Natural killer cell (primary cell): ENCODE measurements around the gene ZBTB40. TPM values are rescaled to one million over a fixed set of nuclear protein-coding genes. Genes with fewer than 3 reads are reported as not detected.

Experiments
- ATAC-seq, 3 donors: fragments of 150-1000 bp in 2 of 3; fragments of 200-7000 bp in 1 of 3; cut with Tn5 transposase; 1 replicate in 1 of 3; 2 replicates in 2 of 3; pipeline ENCODE4 v1.10.0; 2021; ENCODE audit warnings: mild to moderate bottlenecking in 2 of 3, moderate library complexity in 2 of 3
- DNase-seq, 2 donors: peaks; one replicate each; pipeline versions ENCODE4 v3.0.0 to v3.0.0-alpha.2; 2013 to 2021; ENCODE audit warnings: mixed read lengths in 1 of 2
- H3K27ac ChIP-seq: one replicate; pipeline ENCODE4 v1.5.1; 2013; ENCODE audit warnings: mild to moderate bottlenecking, low read length
- H3K27me3 ChIP-seq: one replicate; pipeline ENCODE4 v1.6.1; 2013; ENCODE audit warnings: low read length; ENCODE audit not compliant: control insufficient read depth, insufficient read depth
- H3K36me3 ChIP-seq: one replicate; pipeline ENCODE4 v1.6.1; 2013; ENCODE audit warnings: low read length; ENCODE audit not compliant: control insufficient read depth, insufficient read depth
- H3K4me1 ChIP-seq: one replicate; pipeline ENCODE4 v1.6.1; 2013; ENCODE audit warnings: low read length; ENCODE audit not compliant: control insufficient read depth, insufficient read depth
- H3K4me3 ChIP-seq: one replicate; pipeline ENCODE4 v1.5.1; 2013; ENCODE audit warnings: low read length
- H3K9me3 ChIP-seq: one replicate; pipeline ENCODE4 v1.6.1; 2013; ENCODE audit warnings: low read length; ENCODE audit not compliant: control insufficient read depth, insufficient read depth
- H3K27ac Mint-ChIP-seq, 2 donors: one replicate each; pipeline ENCODE4 v1.8.0; 2022; ENCODE audit warnings: mild to moderate bottlenecking in 2 of 2, mixed read lengths in 2 of 2, moderate library complexity in 1 of 2
- H3K27me3 Mint-ChIP-seq, 2 donors: one replicate each; pipeline ENCODE4 v1.8.0; 2022; ENCODE audit warnings: low read depth in 2 of 2, mixed read lengths in 2 of 2
- H3K36me3 Mint-ChIP-seq: one replicate; pipeline ENCODE4 v1.8.0; 2022; ENCODE audit warnings: mixed read lengths
- H3K4me1 Mint-ChIP-seq, 2 donors: one replicate each; pipeline ENCODE4 v1.8.0; 2022; ENCODE audit warnings: mixed read lengths in 2 of 2
- H3K4me3 Mint-ChIP-seq: one replicate; pipeline ENCODE4 v1.8.0; 2022; ENCODE audit warnings: mild to moderate bottlenecking, moderate library complexity, mixed read lengths
- H3K9me3 Mint-ChIP-seq, 2 donors: one replicate each; pipeline ENCODE4 v1.8.0; 2022; ENCODE audit warnings: mixed read lengths in 2 of 2
- CTCF ChIP-seq: fragments of 200-600 bp; IDR thresholded peaks from one replicate; pipeline ENCODE4 v1.8.0; 2022; ENCODE audit warnings: antibody characterized with exemption
- WGBS: methylation state at CpG from one replicate; pipeline ENCODE4 v1.1.7; 2013; ENCODE audit warnings: missing lambda C conversion rate; ENCODE audit not compliant: insufficient coverage; 5-methylcytosine and 5-hydroxymethylcytosine counted together
- intact Hi-C: fragments of 100-400 bp; cut with micrococcal nuclease; formaldehyde crosslinking; loops from one replicate; pipeline ENCODE4 v1.14.2; 2022
- total RNA-seq, 4 donors: library from RNA; stranded (reverse); fragments of 120-200 nt in 1 of 4; gene quantifications; one replicate each; pipeline versions ENCODE4 v1.2.3 to v1.2.4, GENCODE V29; 2013 to 2022

The ZBTB40 gene
- total RNA-seq, 3 donors from 2014 or later (not counting 1 experiment from before 2014, with no cell fraction given) = 32.9 to 37.6 (median 36.7) TPM

GRCh38 chr1:22528451-22528850 is 76.8 kb downstream of the ZBTB40 start:
- Histone ChIP-seq H3K9me3 (no peaks in the 10 kb centered on the region), H3K4me1 (no peaks in the 10 kb centered on the region), H3K36me3 (peaks cover 45% of the 10 kb centered on the region), H3K4me3 (no peak overlapping the region), H3K27ac (no peak overlapping the region), H3K27me3 (no peaks in the 10 kb centered on the region)
- ATAC-seq (no peak), DNase-seq (no peak)
- Mint-ChIP-seq H3K4me3 (no peak overlapping the region), H3K27me3 (no peaks in the 10 kb centered on the region), H3K27ac (no peak overlapping the region), H3K4me1 (no peaks in the 10 kb centered on the region), H3K9me3 (no peaks in the 10 kb centered on the region), H3K36me3 (peaks cover 9% of the 10 kb centered on the region)
- intact Hi-C loops = no loop called here
- no peak for TF ChIP-seq CTCF
- over 99% methylated on average over 7 of the region's 7 CpGs for WGBS

GRCh38 chr1:22529901-22530621 is 78.4 kb downstream of the ZBTB40 start:
- no peaks in the 10 kb centered on the region for H3K9me3 ChIP-seq
- no peak for DNase-seq
- no peak overlapping the region for H3K4me3 Mint-ChIP-seq
- no peak for ATAC-seq
- H3K4me1 Mint-ChIP-seq = no peaks in the 10 kb centered on the region
- no peak for TF ChIP-seq CTCF
- H3K4me1 ChIP-seq = no peaks in the 10 kb centered on the region
- no peaks in the 10 kb centered on the region for H3K36me3 Mint-ChIP-seq
- no peaks in the 10 kb centered on the region for H3K9me3 Mint-ChIP-seq
- H3K27ac Mint-ChIP-seq = no peak overlapping the region
- intact Hi-C loops = no loop called here
- no peak overlapping the region for H3K4me3 ChIP-seq
- 94% methylated on average over 11 of the region's 12 CpGs for WGBS
- H3K27me3 ChIP-seq = no peaks in the 10 kb centered on the region
- peaks cover 29% of the 10 kb centered on the region for H3K36me3 ChIP-seq
- no peaks in the 10 kb centered on the region for H3K27me3 Mint-ChIP-seq
- no peak overlapping the region for H3K27ac ChIP-seq

GRCh38 chr1:22530715-22531114 is 79.1 kb downstream of the ZBTB40 start:
- H3K9me3 Mint-ChIP-seq = no peaks in the 10 kb centered on the region
- H3K4me3 Mint-ChIP-seq = no peak overlapping the region
- WGBS = 94% methylated on average over 2 of the region's 3 CpGs
- H3K4me3 ChIP-seq = no peak overlapping the region
- no peaks in the 10 kb centered on the region for H3K36me3 Mint-ChIP-seq
- H3K27ac ChIP-seq = no peak overlapping the region
- H3K27me3 ChIP-seq = no peaks in the 10 kb centered on the region
- no peak for TF ChIP-seq CTCF
- no peaks in the 10 kb centered on the region for H3K9me3 ChIP-seq
- ATAC-seq (no peak), DNase-seq (no peak)
- intact Hi-C loops = no loop called here
- H3K27ac Mint-ChIP-seq = peak overlapping the region in 1 of 2 donors; percentile 24
- no peaks in the 10 kb centered on the region for H3K27me3 Mint-ChIP-seq
- no peaks in the 10 kb centered on the region for H3K4me1 ChIP-seq
- H3K36me3 ChIP-seq = peaks cover 25% of the 10 kb centered on the region
- no peaks in the 10 kb centered on the region for H3K4me1 Mint-ChIP-seq

- Mint-ChIP-seq H3K4me3 (no peak overlapping the region), H3K27me3 (no peaks in the 10 kb centered on the region), H3K9me3 (no peaks in the 10 kb centered on the region), H3K4me1 (no peaks in the 10 kb centered on the region), H3K27ac (peak overlapping the region in 1 of 2 donors; percentile 24), H3K36me3 (no peaks in the 10 kb centered on the region)
- Histone ChIP-seq H3K27ac (no peak overlapping the region), H3K36me3 (peaks cover 19% of the 10 kb centered on the region), H3K27me3 (no peaks in the 10 kb centered on the region), H3K4me1 (no peaks in the 10 kb centered on the region), H3K4me3 (no peak overlapping the region), H3K9me3 (no peaks in the 10 kb centered on the region)
- ATAC-seq (no peak), DNase-seq (no peak)
- TF ChIP-seq CTCF = no peak
- intact Hi-C loops = no loop called here
- 96% methylated on average over 6 of the region's 6 CpGs for WGBS
Measured at GRCh38 chr1:22531251-22531650, 79.6 kb downstream of the ZBTB40 start.
